Suprapubic skin (tissue), 4 donors: ENCODE results near the gene TXNIP.

Experiments
- CTCF ChIP-seq, 2 donors: fragments of 200-600 bp in 1 of 2; fragments of 450-650 bp in 1 of 2; sonication (generic) in 1 of 2; IDR thresholded peaks; one replicate each; pipeline ENCODE4 v1.5.1; 2016 to 2019; ENCODE audit warnings: antibody characterized with exemption in 2 of 2, mild to moderate bottlenecking in 1 of 2, moderate library complexity in 1 of 2
- EP300 ChIP-seq: sonication (generic); formaldehyde crosslinking; IDR thresholded peaks from one replicate; pipeline ENCODE4 v1.6.1; 2017; ENCODE audit warnings: antibody characterized with exemption
- POLR2A ChIP-seq, 2 donors: fragments of 450-650 bp; IDR thresholded peaks; one replicate each; pipeline ENCODE4 v1.6.1; 2017; ENCODE audit warnings: antibody characterized with exemption in 2 of 2, mild to moderate bottlenecking in 2 of 2, moderate library complexity in 2 of 2
- POLR2AphosphoS5 ChIP-seq, 3 donors: sonication (generic); formaldehyde crosslinking; IDR thresholded peaks; one replicate each; pipeline ENCODE4 v1.6.1; 2017; ENCODE audit warnings: antibody characterized with exemption in 3 of 3

DNA sequence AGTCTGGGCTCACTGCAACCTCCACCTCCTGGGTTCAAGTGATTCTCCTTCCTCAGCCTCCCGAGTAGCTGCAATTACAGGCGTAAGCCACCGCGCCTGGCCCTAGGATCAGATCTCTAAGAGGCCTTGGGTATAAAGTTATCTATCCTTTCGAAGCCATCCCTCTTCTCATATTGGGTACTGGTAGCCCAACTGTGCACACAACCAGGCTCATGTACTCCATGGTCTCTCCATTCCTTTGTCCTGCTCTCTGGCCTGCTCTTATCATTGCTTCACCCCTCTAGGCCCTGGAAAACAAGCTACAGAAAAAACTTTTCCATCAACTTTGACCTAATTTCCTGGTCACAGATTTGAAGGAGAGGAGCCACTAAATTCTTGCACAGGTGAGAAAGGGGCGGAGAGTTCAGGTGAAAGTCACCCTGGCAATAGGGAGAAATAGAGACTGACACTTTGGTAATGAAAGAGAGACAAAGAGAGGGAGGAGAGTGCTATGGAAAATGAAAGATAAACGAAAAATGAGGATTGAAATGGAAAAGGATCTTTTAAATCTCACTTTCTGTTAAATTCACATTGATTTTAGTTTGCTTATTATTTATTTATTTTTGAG is 6.0 kb downstream of the TXNIP start:
- no peak for TF ChIP-seq CTCF (IDR thresholded peaks at IDR 0.05)
- TF ChIP-seq POLR2A (IDR thresholded peaks at IDR 0.05), result peak in 1 of 2 donors; percentile 34
- TF ChIP-seq POLR2AphosphoS5 (IDR thresholded peaks at IDR 0.05), result peak in 1 of 3 donors; percentile 44
- no peak for TF ChIP-seq EP300
